GM19397 (cell line): ENCODE data around the gene VASH1.
"Not testable (repeated sequence)": the region's sequence is repeated elsewhere in the genome, so short reads cannot be mapped to it uniquely, and the experiment has no call there.

Experiments
- ATAC-seq: cut with Tn5 transposase; IDR thresholded peaks from one replicate; pipeline ENCODE4 v1.9.1; 2021; ENCODE audit warnings: mild to moderate bottlenecking, moderate library complexity; ENCODE audit not compliant: unreplicated experiment

Gene VASH1

DNA sequence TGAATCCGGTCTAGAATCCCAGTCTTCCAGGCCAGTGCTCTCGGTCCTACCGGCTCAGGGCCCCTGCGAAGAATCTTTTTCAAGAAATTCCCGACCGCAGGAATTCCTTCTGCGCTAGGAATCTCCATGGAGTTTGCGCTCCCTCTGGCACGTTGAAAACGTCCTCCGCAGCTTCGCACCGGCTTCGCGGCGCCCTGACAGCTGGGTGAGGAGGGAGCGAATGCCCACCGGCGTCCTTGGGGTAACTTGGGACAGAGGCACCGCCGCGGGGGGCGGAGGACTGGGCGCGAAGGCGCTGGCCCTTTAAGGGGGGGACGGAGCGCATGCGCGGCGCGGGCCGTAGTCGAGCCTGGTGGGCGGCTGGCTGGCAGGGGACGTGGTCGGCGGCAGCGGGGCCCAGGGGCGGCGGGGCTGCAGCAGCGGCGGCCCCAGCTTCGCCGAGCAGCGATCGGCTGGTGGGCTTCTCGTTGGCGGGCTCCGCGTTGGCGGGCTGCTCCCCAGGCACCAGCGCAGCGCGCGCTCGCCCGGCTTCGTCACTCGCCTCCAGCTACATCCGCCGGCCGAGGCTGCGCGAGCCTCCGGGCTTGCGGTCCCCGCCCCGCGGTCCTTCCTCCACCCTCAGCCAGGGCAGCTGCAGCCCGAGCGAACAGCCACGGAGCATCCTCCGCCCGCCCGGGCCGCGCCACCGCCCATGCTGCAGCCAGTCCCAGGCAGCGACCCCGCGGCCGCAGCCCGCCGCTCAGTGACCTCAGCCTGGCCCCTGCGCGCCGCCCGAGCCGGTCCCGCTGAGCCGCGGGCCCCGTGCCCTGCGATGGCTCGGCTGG lies at the start of gene VASH1:
Gene VASH1, plus strand, starts transcription at position 333 of the 824 bp plus-strand sequence. CDS start 1,354 bp downstream, outside the sequence.
- ATAC-seq: peak; percentile 80

DNA sequence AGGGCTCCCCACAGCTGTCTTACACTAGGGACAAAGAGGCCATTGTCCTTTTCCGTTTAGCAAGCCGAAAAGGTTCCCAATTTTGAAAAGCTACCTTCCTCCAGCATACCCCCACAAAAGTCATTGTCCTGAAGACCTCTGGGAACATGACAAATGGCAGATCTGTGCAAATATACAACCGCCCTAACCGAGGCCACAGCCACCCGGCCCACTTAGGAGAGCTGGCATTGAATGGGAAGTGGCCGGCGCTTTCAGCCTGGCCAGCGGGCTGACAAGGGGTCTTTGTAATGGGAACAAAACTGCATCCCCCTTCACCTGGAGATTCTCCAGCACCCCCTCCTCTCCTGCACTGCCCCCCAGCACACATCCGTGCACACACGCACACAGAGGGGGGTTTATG lies 48.1 kb upstream of the VASH1 start:
- no peak for ATAC-seq

DNA sequence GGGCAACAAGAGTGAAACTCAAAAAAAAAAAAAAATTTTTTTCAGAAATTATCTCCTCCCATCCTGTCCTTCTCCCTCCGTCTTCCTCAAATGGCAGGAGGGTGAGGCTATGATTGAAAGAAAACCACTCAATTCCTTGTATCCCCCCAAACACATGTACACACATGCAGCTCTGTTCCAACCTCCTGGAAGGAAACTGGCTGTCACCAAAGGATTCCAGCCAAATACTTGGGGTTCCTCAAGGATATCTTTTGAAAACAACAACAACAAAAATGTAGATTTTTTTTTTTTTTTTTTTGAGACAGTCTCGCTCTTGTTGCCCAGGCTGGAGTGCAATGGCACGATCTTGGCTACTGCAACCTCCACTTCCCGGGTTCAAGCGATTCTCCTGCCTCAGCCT lies 46.8 kb upstream of the VASH1 start:
- no peak for ATAC-seq

DNA sequence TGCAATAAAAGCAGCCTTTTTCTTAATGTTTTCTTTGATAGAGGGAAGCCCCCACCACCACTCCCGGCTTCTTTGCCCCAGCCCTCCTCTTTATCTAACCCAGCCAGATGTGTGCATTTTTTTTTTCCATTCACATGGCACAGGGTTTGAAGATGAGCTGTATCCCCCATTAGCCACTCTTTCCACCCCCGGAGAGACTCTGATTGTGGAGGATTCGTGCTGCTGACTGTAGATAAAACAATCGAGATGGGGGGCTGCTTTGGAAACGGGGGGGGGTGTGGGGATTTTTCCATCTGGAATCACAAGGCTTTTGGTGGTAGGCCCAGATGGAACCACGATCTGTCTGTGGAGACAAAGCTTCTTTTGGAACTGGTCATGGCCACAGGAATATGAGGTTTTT lies 46.2 kb upstream of the VASH1 start:
- ATAC-seq: no peak

DNA sequence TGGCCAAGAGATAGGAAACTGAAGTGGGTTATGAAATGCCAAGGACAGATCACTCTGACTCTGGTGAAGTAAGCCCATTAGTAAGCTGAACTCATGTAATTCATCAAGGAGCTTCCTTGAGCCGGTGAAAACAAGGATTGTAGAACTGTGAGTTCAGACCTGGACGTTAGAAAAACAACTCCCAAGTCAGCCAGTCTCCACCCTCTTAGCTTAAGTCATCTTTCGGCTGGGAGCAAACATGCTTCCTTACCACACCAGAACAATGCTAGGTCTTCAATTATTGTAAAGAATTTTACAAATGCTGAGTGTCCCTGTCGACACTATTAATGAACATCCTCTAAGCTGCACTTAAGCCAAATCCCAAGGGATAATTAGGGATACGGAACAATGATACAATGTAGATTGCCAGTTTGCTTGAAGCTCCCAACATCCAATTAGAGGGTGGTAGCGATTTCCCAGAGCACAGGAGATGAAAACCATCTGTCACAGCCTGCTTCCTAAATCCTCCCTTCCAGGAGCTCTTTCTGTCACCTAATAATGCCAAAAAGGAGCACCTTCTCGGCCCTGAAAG lies 45.7 kb upstream of the VASH1 start:
- ATAC-seq: no peak

DNA sequence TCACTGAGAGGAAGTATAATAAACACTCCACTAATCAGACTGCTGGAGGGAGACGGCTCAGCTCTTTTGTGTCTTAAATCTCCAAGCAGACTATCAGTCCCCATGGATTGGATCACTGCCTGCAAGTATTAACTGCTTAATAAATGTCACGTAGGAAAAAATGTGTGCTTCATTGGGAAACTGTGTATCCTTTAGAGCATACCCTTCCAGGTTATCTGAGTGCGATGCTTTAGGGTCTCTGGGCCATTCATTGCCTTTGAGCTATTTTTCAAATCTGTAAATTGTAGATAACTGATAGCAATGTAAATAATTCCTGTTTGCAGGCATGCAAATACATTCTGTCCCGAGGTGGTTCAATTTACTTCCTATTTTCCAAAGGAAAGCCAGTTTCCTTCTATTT lies 45.0 kb upstream of the VASH1 start:
- ATAC-seq: no peak

DNA sequence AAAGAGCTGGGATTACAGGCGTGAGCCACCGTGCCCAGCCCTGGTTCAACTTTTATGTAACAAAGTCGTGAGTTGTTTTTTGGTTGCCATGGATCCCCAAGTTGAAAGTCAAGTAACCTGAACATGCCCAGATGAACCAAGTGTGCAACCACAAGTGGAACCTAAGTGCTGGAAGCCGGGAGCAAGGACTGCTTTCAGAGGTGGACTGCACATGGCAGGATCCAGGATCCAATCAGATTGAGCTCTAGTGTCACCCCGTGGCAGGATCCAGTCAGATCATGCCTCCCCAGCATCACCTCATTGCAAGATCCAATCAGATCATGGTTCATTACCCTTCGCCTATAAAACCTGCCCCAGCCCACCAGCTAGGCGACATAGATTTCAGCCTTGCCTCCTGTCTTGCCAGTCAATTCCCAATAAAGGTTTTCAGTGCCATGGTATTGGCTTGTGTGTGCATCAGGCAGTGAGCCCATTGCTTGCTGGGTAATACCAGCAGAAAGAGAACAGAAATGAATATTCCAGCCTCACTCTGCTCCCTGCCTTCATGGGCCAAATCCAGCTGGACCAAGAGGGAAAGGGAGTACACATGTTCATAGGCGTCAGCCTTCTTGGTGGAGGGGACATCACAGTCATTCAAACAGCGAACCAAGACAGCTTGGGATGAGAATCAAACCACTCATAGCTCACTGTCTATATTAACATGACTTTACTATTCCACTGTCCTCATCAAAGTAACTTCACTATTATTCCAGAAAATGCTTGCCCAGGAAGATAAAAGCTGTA lies 43.6 kb upstream of the VASH1 start:
- ATAC-seq: no peak

DNA sequence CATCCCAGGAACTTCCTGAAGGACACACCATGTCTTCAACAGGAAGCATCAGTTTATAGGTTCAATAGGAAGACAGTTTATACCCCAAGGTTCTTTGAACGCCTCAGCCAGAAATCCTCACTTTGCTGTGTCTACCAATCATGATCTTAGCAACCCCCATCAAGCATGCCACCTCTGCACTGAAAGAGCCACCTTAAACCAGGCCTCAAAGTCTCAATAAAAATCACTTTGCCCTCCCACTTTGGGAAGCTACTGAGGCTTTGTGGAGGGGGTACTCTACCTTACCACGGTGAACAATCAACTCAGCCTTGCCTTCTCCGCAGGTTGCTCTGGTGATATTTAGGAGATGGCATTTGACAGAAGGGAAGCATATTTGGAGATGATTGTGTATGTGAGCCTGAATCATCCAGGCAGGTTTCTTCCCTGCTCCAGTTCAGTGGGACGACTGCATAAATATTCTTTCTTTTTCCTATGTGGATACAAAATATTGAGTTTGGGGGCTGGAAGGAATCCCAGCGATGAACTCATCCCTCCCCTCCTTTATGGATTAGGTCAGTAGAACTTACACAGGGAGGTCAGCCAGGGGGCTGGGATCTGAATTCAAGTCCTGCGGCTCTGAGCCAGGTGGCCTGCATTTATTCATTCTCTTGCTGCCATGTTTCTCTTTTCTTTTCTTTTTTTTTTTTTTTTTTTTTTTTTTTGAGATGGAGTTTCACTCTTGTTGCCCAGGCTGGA lies 42.8 kb upstream of the VASH1 start:
- ATAC-seq: no peak

DNA sequence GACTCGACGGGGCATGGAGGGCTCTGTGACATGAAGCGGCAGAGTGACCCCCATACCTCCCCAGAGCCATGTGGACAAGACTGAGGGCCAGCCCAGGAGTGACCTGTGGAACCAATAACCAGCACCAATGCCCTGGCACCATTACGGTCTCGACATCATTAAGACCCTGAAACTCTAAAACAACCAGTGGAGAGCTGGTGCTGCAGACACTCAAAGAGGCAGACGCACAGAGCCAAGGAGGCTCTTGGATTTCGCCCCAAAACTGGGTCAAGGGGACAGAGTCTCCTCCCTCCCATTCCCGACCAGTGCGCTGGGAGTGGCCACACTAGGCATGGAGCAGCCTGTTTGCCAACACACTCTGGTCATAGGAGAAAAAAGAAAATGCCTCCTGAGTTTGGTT lies 41.6 kb upstream of the VASH1 start:
- no peak for ATAC-seq

DNA sequence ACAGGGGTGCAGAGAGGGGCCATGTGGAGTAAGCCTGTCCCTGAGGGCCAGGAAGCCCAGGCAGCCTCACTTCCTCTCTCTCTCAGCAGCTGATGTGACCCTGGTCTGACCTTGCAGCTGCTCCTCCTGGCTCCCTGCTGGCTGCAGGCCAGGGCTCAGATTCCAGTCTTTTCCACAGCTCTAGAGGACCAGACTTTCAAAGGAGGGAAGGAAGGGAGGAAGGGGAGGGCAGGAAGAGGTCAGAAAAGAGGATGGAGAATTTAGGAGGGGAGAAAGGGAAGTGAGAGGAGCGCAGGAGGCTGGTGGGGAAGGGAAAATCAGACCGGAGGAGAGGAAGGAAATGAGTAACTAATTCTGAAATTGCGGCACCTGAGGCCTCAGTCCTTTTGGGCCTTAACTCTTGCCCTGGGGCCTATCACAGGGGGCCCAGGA lies 40.9 kb upstream of the VASH1 start:
- ATAC-seq: peak; percentile 63

DNA sequence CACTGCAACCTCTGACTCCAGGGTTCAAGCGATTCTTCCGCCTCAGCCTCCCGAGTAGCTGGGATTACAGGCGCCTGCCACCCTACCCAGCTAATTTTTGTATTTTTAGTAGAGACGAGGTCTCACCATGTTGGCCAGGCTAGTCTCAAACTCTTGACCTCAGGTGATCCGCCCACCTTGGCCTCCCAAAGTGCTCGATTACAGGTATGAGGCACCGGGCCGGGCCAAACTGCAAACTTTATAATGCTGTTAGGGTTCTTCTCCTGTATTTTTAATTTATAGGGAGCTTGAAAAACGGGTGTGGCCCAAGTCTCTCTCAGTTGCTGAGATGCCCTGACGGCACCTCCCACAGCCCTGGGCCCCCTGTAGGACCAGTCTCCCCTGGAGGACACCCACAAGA lies 39.8 kb upstream of the VASH1 start:
- not testable (repeated sequence) for ATAC-seq

DNA sequence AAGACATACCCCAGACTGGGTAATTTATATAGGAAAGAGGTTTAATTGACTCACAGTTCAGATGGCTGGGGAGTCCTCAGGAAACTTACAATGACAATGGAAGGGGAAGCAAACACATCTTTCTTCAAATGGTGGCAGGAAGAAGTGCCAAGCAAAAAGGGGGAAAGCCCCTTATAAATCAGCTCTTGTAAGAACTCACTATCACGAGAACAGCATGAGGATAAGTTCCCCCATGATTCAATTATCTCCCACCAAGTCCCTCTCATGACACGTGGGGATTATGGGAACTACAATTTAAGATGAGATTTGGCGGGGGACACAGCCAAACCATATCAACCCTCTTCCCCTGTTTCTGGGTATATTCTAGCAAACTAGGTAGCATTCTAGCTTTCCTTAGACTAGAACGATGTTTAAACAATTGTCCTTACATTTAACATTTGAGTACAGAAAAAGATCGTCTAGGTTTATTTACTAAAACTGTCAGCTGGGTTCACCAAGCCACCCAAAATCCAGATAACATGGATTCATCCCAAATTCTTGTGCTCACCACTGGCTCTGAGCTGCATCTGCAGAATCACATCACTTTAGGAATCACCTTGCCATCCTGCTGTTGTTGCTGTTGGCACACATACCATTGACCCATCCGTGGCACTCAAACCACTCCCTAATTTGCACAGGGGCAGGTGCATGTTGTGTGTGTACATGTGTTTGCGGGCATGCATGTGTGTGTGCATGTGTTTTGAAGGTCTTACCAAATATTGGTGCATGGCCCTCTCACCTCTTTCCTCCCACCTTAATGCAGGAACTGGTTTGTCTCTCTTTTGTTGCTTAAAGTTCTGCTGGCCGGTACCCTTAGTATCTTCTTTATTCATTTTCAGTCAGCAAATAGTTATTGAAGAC lies 36.4 kb upstream of the VASH1 start:
- ATAC-seq: no peak

DNA sequence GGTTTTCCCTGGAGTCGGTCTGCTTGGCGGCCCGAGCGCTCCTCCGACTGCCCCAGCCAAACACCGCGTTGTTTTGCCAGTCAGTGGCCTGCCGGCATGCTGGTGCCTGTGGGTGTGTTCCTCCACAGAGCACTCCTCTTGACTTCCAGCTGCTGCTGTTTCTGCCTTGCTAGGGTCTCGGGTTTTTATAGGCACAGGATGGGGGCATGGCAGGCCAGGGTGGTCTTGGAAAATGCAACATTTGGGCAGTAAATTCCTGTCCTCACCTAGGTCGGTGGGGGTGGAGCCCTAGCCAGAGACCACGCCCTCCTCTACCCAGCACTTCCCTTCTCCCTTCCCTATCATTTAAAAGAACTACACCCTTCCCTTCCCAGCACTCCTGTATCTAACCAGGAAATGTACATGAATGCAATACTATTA lies 34.7 kb upstream of the VASH1 start:
- ATAC-seq: no peak

DNA sequence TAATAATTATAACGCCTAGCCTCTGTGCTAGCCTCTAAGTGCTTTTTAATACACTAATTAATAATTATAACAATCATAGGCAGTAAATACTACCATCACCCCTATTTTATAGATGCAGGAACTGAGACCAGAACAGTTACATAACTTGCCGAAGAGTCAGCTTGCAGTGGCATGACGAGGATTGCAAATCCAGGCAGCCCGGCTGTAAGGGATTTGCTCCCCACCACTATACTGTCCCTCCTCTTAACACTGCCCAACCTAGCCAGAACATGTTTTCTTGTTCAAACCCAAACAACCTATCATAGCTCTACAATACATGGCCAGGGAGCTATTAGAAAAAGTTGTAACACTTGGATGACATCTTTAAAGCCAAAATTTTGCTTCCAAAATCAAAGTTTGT lies 33.9 kb upstream of the VASH1 start:
- ATAC-seq: no peak

DNA sequence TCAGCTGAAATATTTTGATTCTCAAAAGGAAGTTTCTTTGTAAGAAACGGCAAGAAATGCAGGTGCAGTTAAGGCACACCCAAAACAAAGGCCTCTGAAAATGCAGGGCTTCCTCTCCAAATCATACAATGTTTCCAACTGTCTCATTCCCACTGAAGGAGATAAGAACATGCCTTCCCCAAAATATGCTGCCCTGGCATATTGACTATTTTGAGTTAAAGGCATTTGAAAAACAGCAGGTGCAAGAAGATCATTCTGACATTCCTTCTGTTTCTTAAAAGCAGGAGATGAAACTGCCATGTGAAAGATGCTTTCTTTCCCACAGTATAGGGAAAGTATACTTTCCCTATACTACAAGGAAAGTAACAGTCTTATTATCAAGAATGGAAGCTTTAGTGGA lies 33.4 kb upstream of the VASH1 start:
- no peak for ATAC-seq

DNA sequence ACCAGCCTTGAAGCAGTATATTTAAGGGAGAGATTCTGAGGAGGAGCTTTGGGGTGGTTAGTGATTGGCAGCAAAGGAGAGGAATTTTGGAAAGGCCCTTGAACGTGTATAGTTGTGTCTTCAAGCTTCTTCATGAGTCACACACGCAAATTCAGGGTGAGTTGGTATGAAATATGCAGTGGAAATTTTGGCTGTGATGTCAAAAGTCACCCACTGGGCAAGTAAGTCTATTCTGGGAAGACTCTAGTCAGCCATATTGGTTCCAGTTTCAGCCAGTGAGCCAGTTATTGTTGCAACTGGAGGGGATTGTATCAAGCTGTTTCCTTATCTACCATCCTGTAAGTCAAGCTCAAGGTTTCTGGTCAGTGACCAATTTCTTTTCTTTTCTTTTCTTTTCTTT lies 32.0 kb upstream of the VASH1 start:
- ATAC-seq: no peak

DNA sequence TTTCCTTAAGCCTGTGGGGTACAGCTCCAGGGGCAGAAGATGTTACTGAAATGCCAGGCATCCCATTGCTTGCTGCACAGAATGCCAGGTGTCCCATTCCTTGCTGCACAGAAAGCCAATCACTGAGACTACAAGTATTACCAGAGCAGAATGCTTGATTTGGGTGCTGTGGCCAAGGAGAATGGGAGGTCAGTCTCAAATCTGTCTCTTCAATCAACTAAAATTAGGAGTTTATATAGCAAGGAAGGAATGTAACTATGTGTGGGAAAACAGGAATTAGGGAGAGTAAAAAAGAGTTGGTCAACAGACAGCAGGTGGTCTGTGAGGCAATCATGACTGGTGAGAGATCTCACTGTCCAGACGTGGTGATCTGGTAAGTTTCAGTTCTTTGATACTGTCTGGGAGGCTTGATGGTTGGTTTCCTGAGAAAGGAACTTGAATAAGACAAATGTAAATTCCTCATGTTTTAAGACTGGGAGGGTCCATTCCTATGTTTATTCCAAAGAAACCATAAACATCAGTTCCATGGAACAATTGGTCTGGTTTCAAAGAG lies 31.2 kb upstream of the VASH1 start:
- no peak for ATAC-seq

DNA sequence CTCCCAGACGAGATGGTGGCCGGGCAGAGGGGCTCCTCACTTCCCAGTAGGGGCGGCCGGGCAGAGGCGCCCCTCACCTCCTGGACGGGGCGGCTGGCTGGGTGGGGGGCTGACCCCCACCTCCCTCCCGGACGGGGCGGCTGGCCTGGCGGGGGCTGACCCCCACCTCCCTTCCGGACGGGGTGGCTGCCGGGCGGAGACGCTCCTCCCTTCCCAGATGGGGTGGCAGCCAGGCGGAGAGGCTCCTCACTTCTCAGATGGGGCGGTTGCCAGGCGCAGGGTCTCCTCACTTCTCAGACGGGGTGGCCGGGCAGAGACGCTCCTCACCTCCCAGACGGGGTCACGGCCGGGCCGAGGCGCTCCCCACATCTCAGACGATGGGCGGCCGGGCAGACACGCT lies 26.8 kb upstream of the VASH1 start:
- not testable (repeated sequence) for ATAC-seq

DNA sequence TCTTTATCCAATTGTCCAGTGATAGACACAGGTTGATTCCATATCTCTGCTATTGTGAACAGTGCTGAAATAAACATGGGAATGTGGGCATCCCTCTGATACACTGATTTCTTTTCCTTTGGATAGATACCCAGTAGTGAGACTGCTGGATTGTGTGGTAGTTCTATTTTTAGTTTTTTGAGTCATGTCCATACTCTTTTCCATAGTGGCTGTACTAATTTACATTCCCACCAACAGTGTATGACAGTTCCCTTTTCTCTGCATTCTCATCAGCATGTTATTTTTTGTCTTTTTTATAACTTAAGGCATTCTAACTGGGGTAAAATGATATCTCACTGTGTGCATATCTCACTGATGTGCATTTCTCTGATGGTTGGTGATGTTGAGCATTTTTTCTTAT lies 24.8 kb upstream of the VASH1 start:
- no peak for ATAC-seq

DNA sequence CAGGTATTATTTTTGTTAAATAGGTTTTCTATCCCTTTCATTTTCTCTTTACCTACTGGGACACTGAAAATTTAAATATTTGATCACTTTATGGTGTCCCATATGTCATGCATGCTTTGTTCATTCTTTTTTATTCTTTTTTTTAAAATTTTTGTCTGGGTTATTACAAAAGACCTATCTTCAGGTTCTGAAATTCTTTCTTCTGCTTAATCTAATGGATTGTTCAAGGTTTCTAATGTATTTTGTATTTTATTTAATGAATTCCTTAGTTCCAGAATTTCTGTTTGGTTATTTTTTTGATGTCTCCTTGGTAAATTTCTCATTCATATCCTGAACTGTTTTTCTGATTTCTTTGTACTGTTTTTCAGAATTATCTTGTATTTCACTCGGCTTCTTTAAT lies 20.2 kb upstream of the VASH1 start:
- no peak for ATAC-seq
